Spinal cord (tissue), 10 donors: ENCODE measurements around the gene MED15. TPM values are rescaled to one million over a fixed set of nuclear protein-coding genes. Genes with fewer than 3 reads are reported as not detected.
A peak's percentile ranks its signal among the peaks of the same experiment; 100 is the strongest.
"Not testable (repeated sequence)": the region's sequence is repeated elsewhere in the genome, so short reads cannot be mapped to it uniquely, and the experiment has no call there.

Experiments used
- DNase-seq, 6 donors: peaks; one replicate each; pipeline versions ENCODE4 v3.0.0 to v3.0.0-alpha.2; 2013 to 2015; ENCODE audit warnings: low spot score in 6 of 6, low read depth in 4 of 6
- H3K27ac ChIP-seq: one replicate; pipeline ENCODE4 v1.5.1; 2013; ENCODE audit warnings: low read depth, low read length, control low read depth
- H3K27me3 ChIP-seq: one replicate; pipeline ENCODE4 v1.6.1; 2013; ENCODE audit warnings: low read length; ENCODE audit not compliant: control insufficient read depth, insufficient read depth
- H3K36me3 ChIP-seq: one replicate; pipeline ENCODE4 v1.6.1; 2013; ENCODE audit warnings: low read length; ENCODE audit not compliant: control insufficient read depth, insufficient read depth
- H3K4me1 ChIP-seq: one replicate; pipeline ENCODE4 v1.6.1; 2013; ENCODE audit warnings: low read length; ENCODE audit not compliant: control insufficient read depth, insufficient read depth
- H3K4me3 ChIP-seq: one replicate; pipeline ENCODE4 v1.5.1; 2013; ENCODE audit warnings: low read depth, low read length, control low read depth
- H3K9me3 ChIP-seq: one replicate; pipeline ENCODE4 v1.6.1; 2013; ENCODE audit warnings: low read length; ENCODE audit not compliant: control insufficient read depth, insufficient read depth
- WGBS: methylation state at CpG from one replicate; pipeline ENCODE4 v1.1.5; 2013; ENCODE audit warnings: missing lambda C conversion rate; ENCODE audit not compliant: insufficient coverage; 5-methylcytosine and 5-hydroxymethylcytosine counted together
- polyA plus RNA-seq, 2 donors: library from polyadenylated mRNA; unstranded; fragments of 120-200 nt; gene quantifications; one replicate each; pipeline ENCODE4 v1.2.1, GENCODE V29; 2013; ENCODE audit not compliant: insufficient read length in 2 of 2
- total RNA-seq, 2 donors: library from RNA; depleted of rRNA in 1 of 2; stranded (reverse); fragments of 120-200 nt in 1 of 2; fragments of >200 nt in 1 of 2; gene quantifications; one replicate each; pipeline versions ENCODE4 v1.2.3 to v1.2.4, GENCODE V29; 2013 to 2014
- donor health status: healthy.

The MED15 gene
- total and polyA plus RNA-seq, 4 donors = 16.1 to 67.8 (median 36.4) TPM

DNA sequence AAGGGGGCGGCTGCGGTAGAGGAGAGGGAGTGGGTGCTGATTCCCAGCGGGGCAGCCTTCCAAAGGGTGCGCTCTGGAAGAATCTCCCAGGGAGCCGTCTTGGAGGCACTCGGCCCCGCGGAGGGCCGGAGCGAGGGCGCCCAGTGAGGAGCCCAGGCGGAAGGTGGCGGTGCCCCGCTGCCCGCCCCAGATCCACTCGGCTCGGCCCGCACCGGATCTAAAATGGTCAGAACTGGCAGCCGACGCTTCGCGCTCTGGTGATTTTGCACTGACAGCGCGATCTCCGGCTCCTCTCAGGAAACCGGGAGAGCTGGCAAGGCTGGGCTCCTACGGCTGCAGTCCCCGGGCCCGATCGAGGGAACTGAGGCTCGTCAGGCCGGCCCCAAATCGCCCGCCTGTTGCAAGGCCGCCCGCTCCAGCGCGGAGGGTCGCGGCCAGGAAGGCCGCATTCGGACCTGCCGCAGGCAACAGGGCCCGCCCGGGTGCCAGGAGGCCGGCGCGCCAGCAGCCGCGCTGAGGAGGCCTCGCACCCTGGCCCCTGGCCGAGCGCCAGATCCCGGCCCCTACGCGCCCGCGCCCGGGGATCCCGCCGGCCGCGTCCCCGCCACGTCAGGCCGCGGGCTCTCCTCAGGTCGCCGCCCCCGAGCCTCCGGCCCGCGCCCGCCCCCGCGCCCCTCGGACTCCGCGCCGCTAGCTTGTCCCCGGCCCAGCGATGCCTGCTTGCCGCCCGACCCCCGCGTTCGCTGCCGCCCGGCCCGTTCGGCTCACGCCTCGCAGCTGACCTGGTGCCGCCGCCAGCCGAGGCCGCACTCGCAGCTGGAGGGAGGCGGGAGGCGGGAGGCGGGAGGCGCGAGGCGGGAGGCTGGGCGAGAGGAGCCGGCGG is 12.2 kb upstream of the MED15 start, which contains the start of gene KLHL22:
Gene KLHL22 (minus strand): TSS at position 818 of the 883 bp plus-strand sequence. CDS start 6,584 bp downstream, outside the sequence.
- Histone ChIP-seq H3K27ac (peak within 1 kb of the TSS; percentile 96), H3K9me3 (no peaks in the 10 kb centered on the region), H3K4me1 (peaks cover 36% of the 10 kb centered on the region), H3K36me3 (peaks cover 11% of the 10 kb centered on the region), H3K27me3 (no peaks in the 10 kb centered on the region), H3K4me3 (peak within 1 kb of the TSS; percentile 77)
- DNase-seq = peak in 2 of 6 donors; percentile 32 to 61
- under 1% methylated on average over 108 of the region's 108 CpGs for WGBS

DNA sequence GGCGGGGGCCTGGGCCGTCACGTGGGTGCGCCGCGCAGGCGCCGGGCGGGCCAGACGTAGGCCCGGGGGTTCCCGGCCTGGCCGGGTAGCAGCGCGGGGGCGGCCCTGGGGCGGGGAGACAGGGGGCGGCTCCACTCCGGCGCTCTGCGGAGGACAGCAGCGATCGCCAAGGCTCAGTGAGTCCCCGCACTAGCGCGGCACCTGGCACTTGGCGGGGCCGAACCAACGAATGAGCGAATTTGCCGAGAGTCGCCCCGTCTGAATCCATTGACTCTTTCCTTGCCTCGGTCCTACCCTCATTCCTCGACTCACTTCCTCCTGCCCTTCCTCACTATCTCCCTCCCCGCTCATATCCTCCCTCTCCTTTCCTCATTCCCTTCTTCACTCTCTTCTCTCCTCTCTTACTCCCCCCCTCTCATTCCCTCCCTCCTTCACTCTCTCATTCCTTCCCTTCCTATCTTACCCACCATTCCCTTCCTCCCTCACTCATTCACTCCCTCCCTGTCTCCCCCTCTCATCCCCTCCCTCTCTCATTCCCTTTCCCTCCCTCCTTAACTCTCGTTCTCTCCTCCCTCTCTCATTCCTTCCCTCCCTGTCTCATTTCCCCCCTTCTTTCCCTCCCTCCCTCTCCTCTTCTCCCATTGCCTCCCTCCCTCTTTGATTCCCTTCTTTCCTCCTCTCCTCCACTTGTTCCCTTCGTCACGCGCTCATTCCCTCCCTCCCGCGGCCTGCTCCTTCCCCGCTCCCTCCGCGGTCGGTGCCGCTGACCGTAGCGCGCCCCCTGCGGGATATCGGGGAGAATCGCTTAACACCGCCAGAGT is 11.3 kb upstream of the MED15 start:
- DNase-seq = peak; percentile 80 to 97 (median 88)
- Histone ChIP-seq H3K27me3 (no peaks in the 10 kb centered on the region), H3K4me1 (peaks cover 36% of the 10 kb centered on the region), H3K27ac (peak overlapping the region; percentile 96), H3K36me3 (peaks cover 18% of the 10 kb centered on the region), H3K9me3 (no peaks in the 10 kb centered on the region), H3K4me3 (peak overlapping the region; percentile 77)
- WGBS = under 1% methylated on average over 54 of the region's 54 CpGs

DNA sequence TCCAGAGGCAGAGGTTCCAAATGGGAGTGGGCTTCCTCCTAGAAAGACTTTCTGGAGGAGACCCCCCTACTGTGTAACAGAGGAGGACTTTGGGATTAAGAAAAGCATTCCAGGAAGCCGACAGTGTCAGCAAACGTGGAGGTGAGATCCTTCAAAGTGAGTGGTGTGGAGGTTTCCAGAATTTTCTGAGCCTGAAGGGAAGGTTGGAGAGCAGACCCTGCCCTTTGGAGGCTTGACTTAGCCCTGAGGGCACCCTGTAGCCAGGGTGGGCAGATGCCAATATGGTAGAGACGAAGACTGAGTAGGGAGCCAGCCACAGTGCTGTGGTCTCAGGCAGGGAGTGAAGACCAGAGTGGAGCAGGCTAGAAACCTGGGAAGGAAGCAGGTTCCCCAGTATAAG is 10.0 kb upstream of the MED15 start:
- H3K4me3 ChIP-seq = no peak overlapping the region
- H3K36me3 ChIP-seq = peaks cover 24% of the 10 kb centered on the region
- 91% methylated on average over 3 of the region's 3 CpGs for WGBS
- no peak overlapping the region for H3K27ac ChIP-seq
- H3K9me3 ChIP-seq = no peaks in the 10 kb centered on the region
- no peaks in the 10 kb centered on the region for H3K27me3 ChIP-seq
- peaks cover 36% of the 10 kb centered on the region for H3K4me1 ChIP-seq
- no peak for DNase-seq

- H3K9me3 ChIP-seq = no peaks in the 10 kb centered on the region
- H3K4me1 ChIP-seq = peaks cover 26% of the 10 kb centered on the region
- H3K27me3 ChIP-seq = no peaks in the 10 kb centered on the region
- 22% methylated on average over 1 of the region's 3 CpGs for WGBS
- no peak overlapping the region for H3K4me3 ChIP-seq
- H3K36me3 ChIP-seq = peaks cover 28% of the 10 kb centered on the region
- DNase-seq = no peak
- H3K27ac ChIP-seq = no peak overlapping the region
These were observed 8.5 kb upstream of the MED15 start for GRCh38 chr22:20498913-20499312.

GRCh38 chr22:20499769-20500168 is 7.6 kb upstream of the MED15 start:
- Histone ChIP-seq H3K27ac (no peak overlapping the region), H3K4me3 (no peak overlapping the region), H3K9me3 (no peaks in the 10 kb centered on the region), H3K36me3 (peaks cover 28% of the 10 kb centered on the region), H3K27me3 (no peaks in the 10 kb centered on the region), H3K4me1 (peaks cover 17% of the 10 kb centered on the region)
- WGBS = 99% methylated on average over 7 of the region's 7 CpGs
- DNase-seq = no peak

DNA sequence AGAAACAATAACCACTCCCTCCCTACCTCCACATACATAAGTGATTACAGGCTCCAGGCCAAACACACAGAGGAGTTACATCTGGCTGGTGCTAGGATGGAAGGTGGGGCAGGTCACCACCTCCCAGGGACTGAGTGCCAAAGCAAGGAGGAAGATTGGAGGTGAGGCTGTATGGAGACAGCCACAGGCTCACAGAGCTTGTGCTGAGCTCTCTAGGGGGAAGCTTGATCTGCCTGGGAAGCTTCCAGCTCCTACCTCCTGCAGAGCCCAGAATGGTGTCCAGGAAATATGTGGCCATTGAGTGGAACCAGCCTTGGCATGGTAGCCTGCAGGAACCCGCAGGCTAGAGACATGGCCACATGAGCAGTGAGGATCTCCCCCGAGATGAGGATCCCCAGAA is 3.6 kb upstream of the MED15 start:
- H3K9me3 ChIP-seq = no peaks in the 10 kb centered on the region
- H3K36me3 ChIP-seq = peaks cover 28% of the 10 kb centered on the region
- WGBS = 75% methylated on average over 2 of the region's 2 CpGs
- no peak for DNase-seq
- no peaks in the 10 kb centered on the region for H3K27me3 ChIP-seq
- H3K4me1 ChIP-seq = peaks cover 12% of the 10 kb centered on the region
- H3K27ac ChIP-seq = no peak overlapping the region
- no peak overlapping the region for H3K4me3 ChIP-seq

DNA sequence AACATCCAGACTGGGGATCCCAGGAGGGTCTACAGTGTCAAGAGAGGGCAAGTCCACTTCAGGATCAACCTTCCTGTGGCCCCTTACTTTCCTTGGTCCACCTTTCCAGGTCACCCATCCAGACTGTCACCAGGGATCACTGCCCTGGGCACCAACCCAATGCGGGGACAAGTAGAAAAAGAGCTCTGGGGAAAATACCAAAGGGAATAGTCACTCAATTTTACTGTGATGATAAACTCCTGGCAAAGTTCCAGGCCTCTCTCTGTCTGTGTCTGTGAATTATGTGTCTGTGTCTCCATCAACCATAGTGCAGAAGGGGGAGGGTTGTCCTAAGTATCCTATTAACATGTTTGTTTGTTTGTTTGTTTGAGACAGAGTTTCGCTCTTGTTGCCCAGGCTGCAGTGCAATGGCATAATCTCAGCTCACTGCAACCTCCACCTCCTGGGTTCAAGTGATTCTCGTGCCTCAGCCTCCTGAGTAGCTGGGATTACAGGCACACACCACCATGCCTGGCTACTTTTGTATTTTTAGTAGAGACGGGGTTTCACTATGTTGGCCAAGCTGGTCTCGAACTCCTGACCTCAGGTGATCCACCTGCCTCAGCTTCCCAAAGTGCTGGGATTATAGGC is 3.0 kb upstream of the MED15 start:
- not testable (repeated sequence) for H3K9me3 ChIP-seq, H3K4me3 ChIP-seq, H3K27me3 ChIP-seq, H3K27ac ChIP-seq, DNase-seq
- H3K36me3 ChIP-seq = peaks cover 25% of the 10 kb centered on the region
- WGBS = 91% methylated on average over 3 of the region's 5 CpGs
- peaks cover 18% of the 10 kb centered on the region for H3K4me1 ChIP-seq

DNA sequence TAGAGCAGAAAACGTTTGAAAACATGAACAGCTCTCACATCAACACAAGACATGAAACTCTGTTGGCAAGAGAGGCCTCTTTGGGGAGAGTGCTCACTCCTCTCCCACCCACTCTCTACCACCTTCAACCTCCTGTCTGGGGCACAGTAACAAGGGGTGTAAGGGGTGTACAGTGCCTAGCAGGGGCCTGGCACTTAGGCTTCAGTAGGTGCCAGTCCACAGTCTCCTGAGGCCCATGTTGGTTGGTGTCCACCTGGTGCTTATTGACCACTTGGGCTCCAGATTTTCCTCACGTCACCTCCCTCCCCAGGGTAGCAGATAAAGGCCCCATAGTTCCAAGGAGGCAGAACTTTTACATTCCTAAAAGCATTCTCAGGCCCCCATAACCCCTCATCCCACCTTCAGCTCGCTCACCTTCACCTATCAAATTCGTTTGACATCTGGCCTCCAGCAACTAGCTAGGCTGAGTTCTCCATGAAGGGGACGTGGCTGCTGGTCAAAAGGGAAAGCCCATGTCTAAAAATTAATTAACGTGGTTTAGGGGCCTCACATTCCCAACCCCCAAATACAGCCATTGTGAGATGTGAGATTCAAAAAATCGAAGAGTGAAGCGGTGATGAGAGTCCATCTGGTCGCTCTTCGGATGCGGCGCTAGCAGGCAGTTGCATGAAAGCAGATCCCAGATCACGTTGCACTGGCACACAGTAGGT is 712 bp upstream of the MED15 start:
- H3K27ac ChIP-seq = no peak overlapping the region
- H3K4me1 ChIP-seq = peaks cover 25% of the 10 kb centered on the region
- no peaks in the 10 kb centered on the region for H3K9me3 ChIP-seq
- 58% methylated on average over 10 of the region's 13 CpGs for WGBS
- peak overlapping the region; percentile 55 for H3K4me3 ChIP-seq
- no peaks in the 10 kb centered on the region for H3K27me3 ChIP-seq
- DNase-seq = no peak
- peaks cover 4% of the 10 kb centered on the region for H3K36me3 ChIP-seq
